NCI-H1417 treated with DMSO at 0.1 percent for 48 hours (cell line): ENCODE measurements around the gene NDRG2.
A peak's percentile ranks its signal among the peaks of the same experiment; 100 is the strongest.
"Not testable (repeated sequence)": the region's sequence is repeated elsewhere in the genome, so short reads cannot be mapped to it uniquely, and the experiment has no call there.

Experiments used
- DNase-seq: peaks from one replicate; lab custom pipeline; 2025; lab: John Stamatoyannopoulos, UW

NDRG2 gene

DNA sequence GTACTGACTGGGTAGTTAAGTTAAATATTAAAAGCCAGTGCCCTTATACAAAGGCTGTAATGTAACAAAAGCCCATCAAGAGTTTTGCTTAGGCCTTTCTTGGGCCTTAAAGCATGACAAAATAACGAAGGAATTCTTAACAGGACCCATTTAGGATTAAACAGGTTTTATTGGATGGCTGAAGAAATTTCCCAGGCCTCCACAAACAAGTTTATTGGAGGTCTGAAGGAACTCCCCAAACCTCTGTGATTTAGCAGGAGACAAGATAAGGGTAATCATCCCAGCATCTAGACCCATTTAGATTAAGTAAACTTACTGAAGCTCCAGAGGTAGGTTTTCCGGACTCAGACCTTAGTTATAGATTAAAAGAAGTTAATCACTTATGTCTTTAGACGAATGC, 15.1 kb downstream of the NDRG2 start:
- DNase-seq = not testable (repeated sequence)

DNA sequence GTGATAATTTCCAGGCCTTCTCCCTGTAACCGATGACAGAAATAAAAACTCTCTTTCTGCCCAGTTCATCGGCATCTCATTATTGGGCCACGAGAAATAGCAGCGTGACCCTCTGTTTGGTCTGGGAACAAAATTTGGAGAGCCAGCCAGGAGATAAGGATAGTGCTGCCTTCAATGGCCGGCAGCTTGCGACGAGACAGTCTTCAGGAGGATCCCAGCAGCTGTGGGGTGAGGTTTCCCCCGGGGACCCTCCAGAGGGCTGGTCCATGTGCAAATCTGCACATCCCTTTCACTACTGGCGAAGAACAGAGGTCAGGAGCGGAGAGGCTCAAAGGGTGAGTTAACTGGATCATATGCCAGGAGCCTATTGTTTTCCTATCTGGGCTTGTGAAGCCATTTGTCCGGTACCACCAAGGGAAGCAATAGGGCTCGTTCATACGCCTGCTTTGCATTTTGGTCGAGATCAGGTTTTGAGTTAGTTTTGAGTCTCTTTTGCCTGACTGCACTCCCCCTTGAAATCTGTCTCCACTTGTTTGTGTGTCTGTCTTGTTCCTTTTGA, 21.0 kb downstream of the NDRG2 start:
- no peak for DNase-seq

DNA sequence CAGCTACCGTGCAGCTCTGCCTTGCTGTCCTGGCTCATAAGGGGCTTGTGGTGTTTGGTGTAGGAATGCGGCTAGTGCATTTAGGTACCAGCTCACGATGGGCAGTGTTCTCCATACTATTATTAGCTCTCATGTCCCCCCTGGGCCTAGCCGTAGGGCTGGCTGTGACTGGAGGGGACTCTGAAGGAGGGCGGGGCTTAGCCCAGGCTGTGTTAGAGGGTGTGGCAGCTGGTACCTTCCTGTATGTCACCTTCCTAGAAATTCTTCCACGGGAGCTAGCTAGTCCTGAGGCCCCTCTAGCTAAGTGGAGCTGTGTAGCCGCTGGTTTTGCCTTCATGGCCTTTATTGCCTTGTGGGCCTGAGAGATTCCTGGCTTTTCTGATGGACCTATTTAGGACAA, 23.6 kb downstream of the NDRG2 start:
- DNase-seq = no peak

DNA sequence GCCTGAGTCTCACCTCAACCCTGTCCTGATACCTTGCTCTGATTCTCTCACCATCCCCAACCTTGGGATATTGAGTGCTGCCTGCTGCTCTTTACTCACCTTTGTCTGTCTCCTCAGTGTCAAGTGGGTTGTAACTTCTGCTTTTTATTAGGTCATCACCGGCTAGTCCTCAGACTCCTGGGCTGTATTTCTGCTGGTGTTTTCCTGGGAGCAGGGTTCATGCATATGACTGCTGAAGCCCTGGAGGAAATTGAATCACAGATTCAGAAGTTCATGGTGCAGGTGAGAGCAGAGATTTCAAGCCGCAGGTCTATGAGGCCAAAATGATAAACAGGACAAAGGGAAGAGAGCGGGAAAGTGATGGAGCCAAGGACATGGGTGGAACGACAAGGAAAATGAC, 25.3 kb downstream of the NDRG2 start:
- DNase-seq = no peak

DNA sequence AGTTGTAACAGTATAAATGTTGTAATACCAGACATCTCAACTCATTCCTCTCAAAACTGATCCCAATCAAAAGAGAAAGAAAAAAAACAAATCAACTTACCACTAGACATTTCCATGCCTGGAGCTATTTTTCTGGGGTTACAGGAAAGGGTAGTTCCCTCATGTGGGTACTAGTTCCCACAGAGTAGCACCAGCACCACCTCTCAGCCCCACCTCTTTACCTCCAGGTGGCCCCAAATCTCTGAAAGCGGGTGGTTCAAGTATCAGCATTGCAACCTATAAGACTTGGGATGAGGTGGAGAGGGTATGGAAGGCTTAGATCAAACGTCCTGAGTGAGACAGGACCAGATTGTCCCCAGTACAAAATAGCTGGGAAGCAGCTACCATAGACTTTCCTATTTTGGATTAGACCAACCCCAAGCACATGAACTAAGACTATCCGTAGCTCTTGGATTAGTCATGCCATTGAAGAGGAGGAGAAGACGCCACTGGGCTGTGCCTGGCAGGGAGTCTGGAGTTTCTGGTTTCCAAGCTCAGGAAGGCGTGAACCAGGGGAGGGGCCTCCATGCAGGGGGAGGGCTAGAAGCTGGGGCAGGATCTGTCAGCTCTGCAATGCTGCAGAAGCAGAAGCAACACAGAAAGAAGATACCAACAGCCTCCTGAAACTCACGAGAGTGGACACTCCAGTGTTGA, 26.0 kb downstream of the NDRG2 start, which contains the start of gene SLC39A2:
SLC39A2 (plus strand) TSS at position 620 of the 693 bp plus-strand sequence. CDS start 154 bp downstream, outside the sequence.
- DNase-seq = no peak

DNA sequence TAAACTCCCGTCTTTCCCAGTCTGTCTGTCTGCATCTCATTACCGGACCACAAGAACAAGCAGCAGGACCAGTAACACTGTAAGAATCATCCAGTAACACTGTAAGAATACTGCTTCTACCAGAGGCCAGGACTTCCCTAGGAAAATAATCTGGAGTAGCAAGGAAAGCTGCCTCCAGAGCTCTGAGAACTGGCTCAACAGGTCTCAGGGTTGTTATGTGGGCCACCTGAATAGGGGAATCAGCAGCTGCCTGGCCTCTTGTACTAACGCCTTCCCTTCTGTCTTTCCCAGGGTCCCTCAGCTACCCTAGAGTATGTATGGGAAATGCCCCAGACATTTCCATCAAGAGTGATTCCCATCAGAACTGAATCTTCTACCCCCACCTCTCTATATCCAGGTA, 26.7 kb downstream of the NDRG2 start:
- no peak for DNase-seq

DNA sequence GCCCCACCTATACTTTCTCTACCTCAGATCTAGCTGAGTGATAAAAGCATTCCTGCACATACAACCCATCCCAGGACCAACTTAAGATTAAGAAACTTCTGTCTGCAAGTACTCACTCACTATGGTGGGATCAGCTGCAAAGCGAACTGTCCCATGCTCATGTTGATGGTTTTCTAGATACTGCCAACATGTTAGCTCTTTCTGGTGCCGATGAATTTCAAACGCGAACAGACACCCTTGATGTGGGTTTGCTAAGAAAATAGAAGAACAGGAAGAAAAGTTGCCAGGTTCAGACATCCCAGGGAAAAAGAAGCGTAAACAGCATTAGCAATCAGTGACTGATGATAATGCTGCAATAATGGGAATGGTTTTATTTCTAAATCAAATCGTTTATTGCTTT, 27.3 kb downstream of the NDRG2 start:
- no peak for DNase-seq

DNA sequence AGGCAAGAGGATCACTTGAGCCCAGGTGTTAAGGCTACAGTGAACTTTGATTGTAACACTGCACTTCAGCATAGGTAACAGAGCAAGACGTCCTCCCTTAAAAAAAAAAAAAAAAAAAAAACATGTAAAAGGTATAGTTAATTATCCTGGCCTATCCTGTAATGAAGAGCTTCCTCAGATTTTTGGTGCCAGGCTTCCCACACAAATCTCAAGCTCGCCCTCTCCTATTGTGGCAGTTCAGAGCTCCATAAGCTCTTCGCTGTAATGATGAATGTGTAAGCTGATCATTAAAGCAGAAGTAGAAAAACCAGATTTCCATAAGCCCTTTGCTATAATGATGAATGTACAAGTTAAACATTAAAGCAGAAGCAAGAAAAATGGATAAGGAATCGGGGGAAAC, 27.7 kb downstream of the NDRG2 start:
- DNase-seq = no peak

DNA sequence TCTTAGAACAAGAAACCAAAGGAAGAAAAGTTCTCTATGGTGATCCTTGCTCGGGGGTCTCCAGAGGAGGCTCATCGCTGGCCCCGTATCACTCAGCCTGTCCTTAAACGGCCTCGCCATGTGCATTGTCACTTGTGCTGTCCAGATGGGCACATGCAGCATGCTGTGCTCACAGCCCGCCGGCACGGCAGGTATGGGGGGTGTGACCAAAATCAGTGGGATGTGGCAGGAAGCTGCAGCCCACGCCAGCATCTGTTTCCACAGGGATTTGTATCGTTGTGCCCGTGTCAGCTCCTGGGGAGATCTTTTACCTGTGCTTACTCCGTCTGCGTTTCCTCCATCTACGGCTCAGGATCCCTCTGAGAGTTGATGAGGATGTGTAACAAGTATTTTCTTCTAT, 28.3 kb downstream of the NDRG2 start:
- DNase-seq = no peak

DNA sequence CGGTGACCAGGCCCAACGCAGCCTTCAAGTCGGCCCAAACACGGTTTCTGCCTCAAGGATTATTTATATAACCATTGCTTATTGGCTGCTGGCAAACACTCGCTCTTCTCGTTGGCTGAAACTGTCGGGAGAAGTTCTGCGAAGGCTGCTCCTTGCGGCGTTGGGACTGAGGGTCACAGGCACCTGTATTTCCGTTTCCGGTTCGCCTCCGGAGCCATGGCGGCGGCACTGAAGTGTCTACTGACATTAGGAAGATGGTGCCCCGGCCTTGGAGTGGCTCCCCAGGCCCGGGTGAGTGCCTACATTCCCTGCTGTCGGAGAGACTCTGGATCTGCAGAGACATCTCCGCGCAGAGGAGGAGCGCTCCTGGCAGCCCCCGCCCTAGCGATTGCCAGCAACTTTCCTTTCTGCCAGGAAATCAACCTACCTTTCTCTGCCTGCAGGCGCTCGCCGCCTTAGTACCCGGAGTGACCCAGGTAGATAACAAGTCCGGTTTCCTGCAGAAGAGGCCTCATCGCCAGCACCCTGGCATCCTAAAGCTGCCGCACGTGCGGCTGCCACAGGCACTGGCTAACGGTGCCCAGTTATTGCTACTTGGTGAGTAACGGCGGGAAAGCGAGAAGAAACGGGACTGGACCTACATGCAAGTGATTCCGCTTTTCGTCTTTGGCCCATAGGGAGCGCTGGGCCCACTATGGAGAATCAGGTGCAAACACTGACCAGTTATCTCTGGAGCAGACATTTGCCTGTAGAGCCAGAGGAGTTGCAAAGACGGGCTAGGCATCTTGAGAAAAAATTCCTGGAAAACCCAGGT, 34.9 kb downstream of the NDRG2 start, which contains the start of gene METTL17:
METTL17 (plus strand) TSS at position 194 of the 814 bp plus-strand sequence; CDS start at position 217, 23 bp downstream.
- peak; percentile 52 for DNase-seq

DNA sequence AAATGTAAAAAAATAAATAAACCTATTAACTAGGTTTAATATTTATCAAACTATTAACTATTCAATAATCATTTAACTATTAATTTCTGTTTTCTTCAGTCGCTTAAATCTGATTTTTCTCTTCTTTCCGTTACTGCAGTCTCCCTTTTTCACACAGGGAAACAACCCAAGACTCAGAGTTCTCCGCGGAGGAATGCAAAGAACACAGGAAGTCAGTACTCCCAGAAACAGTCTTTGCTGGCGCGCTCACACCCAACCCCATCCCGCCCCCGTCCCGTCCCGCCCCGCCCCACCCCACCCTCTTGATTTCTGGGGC, 35.4 kb downstream of the NDRG2 start:
- DNase-seq = no peak

DNA sequence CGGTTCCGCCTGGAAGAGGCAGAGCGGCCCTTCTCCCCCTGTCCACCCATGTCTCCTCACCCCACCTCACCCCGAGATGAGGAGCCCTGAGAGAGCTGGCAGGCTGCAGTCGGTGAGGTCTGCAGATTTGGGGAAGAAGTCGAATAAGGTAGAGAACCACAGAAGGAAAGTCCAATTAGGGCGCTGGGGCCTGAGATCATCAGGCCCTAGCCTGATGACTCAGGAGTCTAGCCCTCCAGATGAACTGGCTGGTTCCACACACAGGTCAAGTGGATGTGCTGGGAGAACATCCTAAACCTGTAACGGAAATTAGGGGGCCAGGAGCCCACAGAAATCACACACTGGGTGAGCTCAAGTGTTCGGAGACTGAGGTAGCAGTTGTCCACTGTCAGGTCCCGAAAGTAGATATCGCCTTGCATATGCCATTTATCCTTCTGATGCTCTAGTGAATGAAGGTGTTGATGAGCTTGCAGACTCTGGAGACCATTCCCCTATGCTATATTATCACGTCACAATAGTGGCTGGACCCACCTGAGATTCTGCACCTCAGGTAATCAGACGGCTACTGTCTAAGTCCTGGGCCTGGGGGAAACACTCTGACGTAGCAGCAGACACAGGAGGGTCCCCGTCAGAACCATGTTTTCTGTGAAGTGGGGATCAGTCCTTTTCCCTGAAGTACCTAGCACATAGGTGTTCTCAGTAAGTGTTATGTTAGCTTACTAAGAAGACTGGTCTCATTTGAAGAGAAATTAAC, 36.0 kb downstream of the NDRG2 start:
- DNase-seq = no peak

DNA sequence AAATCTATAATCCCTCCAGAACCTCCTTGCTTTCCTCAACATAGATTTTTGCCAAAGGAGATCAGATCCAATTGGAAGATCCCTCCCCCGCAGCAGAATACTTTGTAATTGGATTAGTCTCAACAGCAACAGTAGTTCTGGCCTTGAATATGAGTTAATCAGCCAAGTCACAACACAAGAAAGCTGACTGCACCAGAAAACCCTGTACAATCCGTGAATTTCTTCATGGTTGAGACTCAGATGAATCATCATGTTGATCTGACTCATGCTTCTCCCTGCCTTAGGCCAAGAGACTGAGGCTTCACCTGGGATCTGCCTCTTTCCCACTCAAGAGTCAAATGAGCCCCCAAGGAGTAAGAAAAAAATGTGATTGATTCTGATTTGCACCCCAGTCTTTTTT, 38.0 kb downstream of the NDRG2 start:
- no peak for DNase-seq

DNA sequence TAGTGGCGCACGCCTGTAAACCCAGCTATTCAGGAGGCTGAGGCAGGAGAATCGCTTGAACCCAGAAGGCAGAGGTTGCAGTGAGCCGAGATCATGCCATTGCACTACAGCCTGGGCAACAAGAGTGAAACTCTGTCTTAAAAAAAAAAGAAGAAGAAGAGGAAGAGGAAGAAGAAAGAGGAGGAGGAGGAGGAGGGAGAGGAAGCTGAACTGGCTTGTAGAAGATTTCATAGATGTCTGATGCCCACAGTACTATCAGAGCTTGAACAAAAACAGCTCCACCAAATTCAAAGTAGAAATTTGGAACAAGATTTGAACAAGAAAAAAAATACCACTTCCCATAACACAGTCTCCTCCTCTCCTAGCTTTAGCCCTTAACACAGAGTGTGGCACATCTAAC, 39.2 kb downstream of the NDRG2 start:
- not testable (repeated sequence) for DNase-seq

DNA sequence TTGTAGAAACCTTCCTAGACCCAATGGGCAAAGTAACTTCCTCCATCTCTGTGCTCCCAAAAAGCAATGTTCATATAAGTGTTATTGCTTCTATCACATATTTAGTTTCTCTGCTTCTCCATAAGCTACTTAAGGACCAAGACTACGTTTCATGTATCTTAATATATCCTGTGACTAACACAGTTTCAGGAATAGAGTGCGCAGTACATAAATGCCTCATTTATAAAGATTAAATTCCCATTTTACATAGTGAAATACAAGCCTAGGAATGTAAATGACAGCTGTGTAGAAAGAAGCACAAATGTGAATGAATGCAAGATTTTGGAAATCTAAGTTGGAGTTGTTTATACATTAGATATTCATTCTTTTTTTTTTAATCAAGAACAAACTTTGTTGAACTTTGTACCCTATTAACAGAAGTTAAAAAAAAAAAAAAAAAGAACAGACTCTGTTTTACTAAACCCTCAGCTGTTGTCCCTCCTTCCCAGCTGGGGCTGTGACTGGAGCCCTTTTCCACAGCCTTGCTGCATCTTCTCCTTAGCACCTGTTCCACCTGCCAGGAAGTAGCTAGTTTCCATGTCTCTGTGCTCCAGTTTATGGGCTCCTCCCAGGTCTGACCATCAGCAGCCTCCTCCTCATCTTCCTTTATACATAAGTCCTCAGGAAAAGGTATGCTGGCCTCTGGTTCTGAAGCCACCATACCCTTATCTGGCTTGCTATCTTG, 42.1 kb downstream of the NDRG2 start:
- no peak for DNase-seq

DNA sequence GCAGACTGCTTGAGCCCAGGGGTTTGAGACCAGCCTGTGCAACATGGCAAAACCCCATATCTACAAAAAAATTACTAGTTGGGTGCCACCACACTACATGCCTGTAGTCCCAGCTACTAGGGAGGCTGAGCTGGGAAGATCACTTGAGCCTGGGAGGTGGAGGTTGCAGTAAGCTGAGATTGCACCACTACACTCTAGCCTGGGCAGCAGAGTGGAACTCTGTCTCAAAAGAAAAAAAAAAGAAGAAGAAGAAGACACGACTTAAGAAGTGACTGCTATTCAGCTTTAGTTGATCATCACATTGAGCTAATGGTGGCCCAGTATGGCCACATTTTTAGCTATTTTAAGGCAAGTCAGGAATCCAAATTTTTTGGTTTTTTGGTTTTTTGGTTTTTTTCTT, 44.0 kb downstream of the NDRG2 start:
- DNase-seq = no peak

DNA sequence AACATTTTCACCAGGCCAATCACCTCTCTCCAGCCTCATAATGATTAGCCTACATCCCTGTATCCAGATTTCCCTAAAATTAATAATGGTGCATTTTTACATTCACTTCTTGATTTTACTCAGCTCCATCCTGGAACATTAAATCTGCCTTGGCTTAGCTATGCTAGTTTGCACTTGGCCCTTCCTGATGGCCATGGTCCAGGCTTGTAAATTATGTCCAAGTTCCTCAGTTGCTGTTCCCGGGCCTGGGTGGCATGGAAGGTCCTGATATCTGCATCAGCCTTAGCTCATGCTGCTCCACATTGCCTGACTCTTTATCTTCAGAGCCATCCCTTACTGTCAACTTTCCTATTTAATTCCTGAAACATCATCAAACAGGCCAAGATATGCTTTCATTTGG, 46.2 kb downstream of the NDRG2 start:
- DNase-seq = no peak

DNA sequence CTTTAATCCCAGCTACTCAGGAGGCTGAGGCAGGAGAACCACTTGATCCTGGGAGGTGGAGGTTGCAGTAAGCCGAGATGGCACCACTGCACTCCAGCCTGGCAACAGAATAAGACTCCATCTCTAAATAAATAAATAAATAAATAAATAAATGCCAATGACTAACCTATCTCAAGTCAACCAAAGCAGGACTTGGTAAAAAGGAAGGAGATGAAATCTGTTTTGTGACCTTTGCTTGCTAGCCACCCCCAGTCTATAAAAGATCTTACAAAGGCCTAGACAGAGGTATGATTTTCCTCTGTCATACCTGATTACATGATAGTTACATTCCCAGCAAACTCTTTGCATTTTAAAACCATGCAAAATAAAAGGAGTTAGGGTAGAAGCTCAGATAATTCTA, 48.6 kb downstream of the NDRG2 start:
- no peak for DNase-seq

DNA sequence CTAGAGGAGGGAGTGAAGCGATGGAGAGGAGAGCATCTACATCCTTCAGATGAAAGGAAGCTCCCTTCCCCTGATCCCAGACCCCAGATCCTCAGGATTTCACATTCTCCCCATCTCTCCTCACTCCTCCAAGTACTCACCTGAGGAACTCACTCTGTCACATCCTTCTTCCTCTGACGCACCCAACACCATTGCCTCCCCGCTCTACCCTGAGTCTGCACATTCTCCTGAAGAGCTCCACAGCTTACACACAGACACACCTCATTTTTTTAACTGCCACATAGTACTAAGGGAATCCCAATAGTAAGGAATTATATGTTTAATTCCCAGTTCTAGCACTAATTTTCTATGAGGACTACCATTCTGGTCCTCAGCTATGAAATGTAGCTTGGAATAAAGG, 51.4 kb downstream of the NDRG2 start:
- no peak for DNase-seq

DNA sequence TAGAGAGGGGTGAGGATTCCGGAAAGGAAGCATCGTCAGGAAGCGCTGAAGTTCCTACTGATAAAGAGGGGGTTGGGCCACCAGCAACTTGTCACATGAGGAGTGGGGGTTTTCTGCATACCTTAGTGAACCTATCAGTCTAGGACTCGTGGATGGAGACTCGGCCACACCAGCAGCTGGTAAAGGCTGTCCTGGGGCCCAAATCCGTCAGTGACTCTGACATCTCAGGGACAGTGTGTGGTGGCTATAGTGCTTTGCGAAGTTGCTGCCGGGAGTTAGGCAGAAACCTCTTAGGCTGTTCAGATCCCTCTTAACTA, 53.2 kb downstream of the NDRG2 start:
- no peak for DNase-seq

DNA sequence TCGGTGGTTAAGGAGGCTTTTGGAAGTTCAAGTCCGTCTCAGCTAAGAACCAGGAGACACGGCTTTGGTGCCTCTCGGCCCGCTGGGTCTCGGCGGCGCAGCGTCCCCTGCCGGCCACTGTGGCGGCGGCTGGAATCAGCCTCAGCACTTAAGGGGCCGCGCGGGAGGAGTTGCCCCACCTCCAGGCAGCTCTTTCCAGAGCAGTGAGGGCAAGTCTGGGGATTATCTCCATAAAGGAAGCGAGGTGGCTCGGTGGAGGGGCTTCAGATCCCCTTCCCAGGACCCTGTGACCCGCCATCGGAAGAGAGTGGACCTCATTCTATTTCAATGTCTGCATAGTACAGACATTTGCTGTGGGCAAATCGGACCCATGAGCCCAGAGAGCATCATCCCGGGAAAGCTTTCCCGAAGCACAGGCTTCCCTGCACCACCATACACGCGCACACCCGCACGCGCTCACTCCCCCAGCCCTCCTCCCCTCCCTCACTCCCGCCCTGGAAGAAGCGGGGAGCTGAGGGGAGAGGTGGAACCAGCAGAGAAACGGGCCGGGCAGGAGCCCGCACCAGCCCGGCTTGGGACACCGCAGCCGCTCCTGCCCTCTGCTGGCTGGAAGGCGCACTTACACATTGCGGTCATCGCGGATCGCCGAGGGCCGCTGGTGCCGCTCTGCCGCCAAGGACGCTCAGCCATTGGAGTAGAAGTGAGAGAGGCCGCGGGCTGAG, 53.7 kb downstream of the NDRG2 start:
- no peak for DNase-seq

DNA sequence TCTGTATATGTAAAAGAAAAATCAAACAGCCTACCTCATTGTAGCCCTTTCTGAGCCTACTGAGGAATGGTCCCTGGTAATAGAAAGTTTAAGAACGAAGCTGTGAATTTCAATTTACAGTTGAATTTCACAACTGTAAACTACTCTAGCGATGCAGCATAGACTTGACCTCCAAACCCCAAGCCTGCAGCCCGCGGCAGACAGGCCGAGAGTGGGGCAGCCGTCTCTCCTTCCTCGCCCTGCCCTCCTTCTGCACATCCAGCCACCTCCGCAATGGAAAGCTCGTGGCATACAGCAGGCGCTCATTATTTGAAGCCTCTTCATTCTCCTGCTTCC, 54.2 kb downstream of the NDRG2 start:
- DNase-seq = no peak
